Measurements from ENCODE around the gene CCDC195. TPM values are rescaled to one million over a fixed set of nuclear protein-coding genes. Genes with fewer than 3 reads are reported as not detected.

The CCDC195 gene
- polyA plus RNA-seq, 1 experiment: not detected

GRCh38 chr2:224731665-224732064, 15.5 kb upstream of the CCDC195 start:
- Histone ChIP-seq H3K27ac (ENCODE audit: low read depth, low read length) (no peak overlapping the region), H3K27me3 (ENCODE audit: control insufficient read depth, insufficient read depth, low read length) (no peaks in the 10 kb centered on the region), H3K4me3 (ENCODE audit: low read depth, low read length) (no peak overlapping the region), H3K9me3 (ENCODE audit: control insufficient read depth, insufficient read depth, low read length) (peaks cover 11% of the 10 kb centered on the region)
- no peak for DNase-seq (ENCODE audit: low read depth, low spot score)
- no peak for TF ChIP-seq CTCF (IDR thresholded peaks at IDR 0.05; ENCODE audit: low read depth, low read length)
- CTCF ChIA-PET: no interaction called here
- POLR2A ChIA-PET: no interaction called here

- POLR2A ChIA-PET: no interaction called here
- H3K27ac ChIP-seq (ENCODE audit: low read depth, low read length): no peak overlapping the region
- H3K27me3 ChIP-seq (ENCODE audit: control insufficient read depth, insufficient read depth, low read length): no peaks in the 10 kb centered on the region
- no peak for DNase-seq (ENCODE audit: low read depth, low spot score)
- CTCF ChIA-PET: interaction anchor here (0.6 kb wide), 1 partner anchor 48 kb away, joined by 3 read pairs; no protein-coding TSS in a partner anchor
- H3K9me3 ChIP-seq (ENCODE audit: control insufficient read depth, insufficient read depth, low read length): peaks cover 3% of the 10 kb centered on the region; the same call in 1 of the 2 replicates
- TF ChIP-seq CTCF (IDR thresholded peaks at IDR 0.05; ENCODE audit: low read depth, low read length): no peak
- H3K4me3 ChIP-seq (ENCODE audit: low read depth, low read length): no peak overlapping the region
These were observed 13.3 kb upstream of the CCDC195 start for GRCh38 chr2:224729435-224729834.

GRCh38 chr2:224724331-224724730, 8.2 kb upstream of the CCDC195 start:
- CTCF ChIA-PET: no interaction called here

GRCh38 chr2:224723586-224724217, 7.5 kb upstream of the CCDC195 start:
- POLR2A ChIA-PET: no interaction called here
- TF ChIP-seq CTCF (IDR thresholded peaks at IDR 0.05; ENCODE audit: low read depth, low read length): no peak

More at GRCh38 chr2:224724331-224724730, 8.2 kb upstream of the CCDC195 start:
- Histone ChIP-seq H3K4me3 (ENCODE audit: low read depth, low read length) (no peak overlapping the region), H3K9me3 (ENCODE audit: control insufficient read depth, insufficient read depth, low read length) (peaks cover 3% of the 10 kb centered on the region; the same call in 1 of the 2 replicates), H3K27me3 (ENCODE audit: control insufficient read depth, insufficient read depth, low read length) (no peaks in the 10 kb centered on the region), H3K27ac (ENCODE audit: low read depth, low read length) (no peak overlapping the region)
- POLR2A ChIA-PET: no interaction called here
- DNase-seq (ENCODE audit: low read depth, low spot score): no peak
- no peak for TF ChIP-seq CTCF (IDR thresholded peaks at IDR 0.05; ENCODE audit: low read depth, low read length)

GRCh38 chr2:224722770-224723169, 6.6 kb upstream of the CCDC195 start:
- DNase-seq (ENCODE audit: low read depth, low spot score): no peak
- CTCF ChIA-PET: no interaction called here

More at GRCh38 chr2:224723586-224724217, 7.5 kb upstream of the CCDC195 start:
- CTCF ChIA-PET: no interaction called here
- H3K27ac ChIP-seq (ENCODE audit: low read depth, low read length): no peak overlapping the region
- H3K27me3 ChIP-seq (ENCODE audit: control insufficient read depth, insufficient read depth, low read length): no peaks in the 10 kb centered on the region
- no peaks in the 10 kb centered on the region for H3K9me3 ChIP-seq (ENCODE audit: control insufficient read depth, insufficient read depth, low read length)
- DNase-seq (ENCODE audit: low read depth, low spot score): no peak
- no peak overlapping the region for H3K4me3 ChIP-seq (ENCODE audit: low read depth, low read length)

More at GRCh38 chr2:224722770-224723169, 6.6 kb upstream of the CCDC195 start:
- Histone ChIP-seq H3K4me3 (ENCODE audit: low read depth, low read length) (no peak overlapping the region), H3K9me3 (ENCODE audit: control insufficient read depth, insufficient read depth, low read length) (no peaks in the 10 kb centered on the region), H3K27me3 (ENCODE audit: control insufficient read depth, insufficient read depth, low read length) (no peaks in the 10 kb centered on the region), H3K27ac (ENCODE audit: low read depth, low read length) (no peak overlapping the region)
- no peak for TF ChIP-seq CTCF (IDR thresholded peaks at IDR 0.05; ENCODE audit: low read depth, low read length)
- POLR2A ChIA-PET: no interaction called here
